ENCODE data around the gene ZMYND10. TPM values are rescaled to one million over a fixed set of nuclear protein-coding genes. Genes with fewer than 3 reads are reported as not detected.

The ZMYND10 gene
- total RNA-seq, 2 experiments from 2014 or later, result 1.7 to 2.8 TPM

DNA sequence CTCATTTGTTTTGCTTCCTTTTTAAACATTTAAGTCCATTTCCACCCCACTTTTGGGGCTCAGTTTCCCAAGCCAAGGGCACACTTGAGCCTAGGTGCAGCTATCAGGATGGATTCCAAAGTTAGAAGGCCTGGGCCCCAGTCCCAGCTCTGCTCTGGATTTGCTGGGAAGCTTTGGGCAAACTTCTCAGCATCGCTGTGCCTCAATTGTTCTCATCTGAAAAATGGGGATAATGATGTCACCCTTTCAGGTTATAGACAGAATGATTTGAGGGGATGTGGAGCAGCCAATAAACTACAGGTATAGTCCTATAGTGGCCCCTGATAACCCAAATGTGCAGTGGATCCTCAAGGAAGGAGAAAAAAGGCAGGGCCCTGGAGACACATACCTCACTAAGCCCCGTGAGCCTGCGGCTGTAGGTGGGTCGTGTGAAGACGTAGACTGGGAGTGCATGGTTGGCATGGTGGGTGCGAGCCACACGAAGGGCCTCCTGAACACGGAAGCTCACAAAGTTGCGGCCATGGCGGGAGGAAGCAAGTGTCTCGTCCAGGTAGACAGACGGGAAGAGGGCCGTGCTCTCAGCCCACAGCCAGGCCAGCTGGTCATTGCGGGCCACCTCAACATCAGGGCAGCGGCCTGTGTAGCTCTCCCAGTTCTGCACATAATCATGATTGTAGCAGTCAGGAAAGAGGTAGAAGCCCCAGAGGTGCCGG, 26.2 kb downstream of the ZMYND10 start:
- no peaks in the 10 kb centered on the region for H3K9me2 ChIP-seq (ENCODE audit: insufficient read depth, low read length)
- no peak overlapping the region for H3K4me3 ChIP-seq (ENCODE audit: low read depth, low read length, poor library complexity, severe bottlenecking)
- POLR2A ChIA-PET, result interaction anchor here (1.1 kb wide), 1 partner anchor 18 kb away, joined by 4 read pairs; no protein-coding TSS in a partner anchor
- peak overlapping the region; percentile 73; the same call in 1 of the 2 replicates for H3K4me2 ChIP-seq (ENCODE audit: low read length)
- no peaks in the 10 kb centered on the region for H3K79me2 ChIP-seq (ENCODE audit: insufficient read depth, low read depth, low read length)
- peaks cover 10% of the 10 kb centered on the region; the same call in 1 of the 2 replicates for H3K36me3 ChIP-seq (ENCODE audit: insufficient read depth, low read length)
- TF ChIP-seq EZH2phosphoT487 (IDR thresholded peaks at IDR 0.05; ENCODE audit: borderline replicate concordance, low read depth, low read length), result no peak
- H4K20me1 ChIP-seq (ENCODE audit: insufficient read depth, low read length), result no peaks in the 10 kb centered on the region
- no peaks in the 10 kb centered on the region for H3K9me3 ChIP-seq (ENCODE audit: low read length)
- no peak for DNase-seq (ENCODE audit: low spot score)
- intact Hi-C loops (cut with micrococcal nuclease; ENCODE audit: unreplicated experiment), result no loop called here
- peaks cover 49% of the 10 kb centered on the region for H3K4me1 ChIP-seq (ENCODE audit: insufficient read depth, low read length, poor library complexity, severe bottlenecking)
- CTCF ChIA-PET (ENCODE audit: unreplicated experiment), result no interaction called here
- peak overlapping the region; percentile 18 for H3K27ac ChIP-seq (ENCODE audit: low read depth, low read length, poor library complexity, severe bottlenecking)
- BruUV-seq (replicated peaks), result no TSS peak
- no peak overlapping the region for H2AFZ ChIP-seq (ENCODE audit: low read length)

DNA sequence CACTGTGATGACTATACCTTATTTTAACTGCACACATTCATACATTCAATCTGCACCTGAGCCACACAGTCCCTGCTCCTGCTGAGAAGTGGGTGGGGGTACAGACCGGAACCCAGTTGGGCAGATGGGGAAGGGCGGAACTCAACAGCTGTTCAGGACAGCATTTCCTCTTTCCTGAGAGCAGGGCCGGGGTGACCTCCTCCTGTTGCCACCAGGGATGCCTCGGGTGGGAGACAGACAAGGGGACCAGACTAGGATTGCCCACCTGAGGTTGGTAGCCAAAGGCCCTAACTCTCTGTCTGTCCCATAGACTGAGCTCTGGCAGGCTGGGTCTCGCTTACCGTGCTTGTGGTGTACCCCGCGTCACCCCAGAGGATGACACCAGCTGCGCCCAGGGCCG, 26.9 kb downstream of the ZMYND10 start:
- H3K79me2 ChIP-seq (ENCODE audit: insufficient read depth, low read depth, low read length), result no peaks in the 10 kb centered on the region
- no peaks in the 10 kb centered on the region for H3K9me3 ChIP-seq (ENCODE audit: low read length)
- peaks cover 49% of the 10 kb centered on the region for H3K4me1 ChIP-seq (ENCODE audit: insufficient read depth, low read length, poor library complexity, severe bottlenecking)
- H3K36me3 ChIP-seq (ENCODE audit: insufficient read depth, low read length), result 0 out of 2 replicates have a peak, but pooled peaks cover 6% of the 10 kb centered on the region
- POLR2A ChIA-PET, result interaction anchor here (1.1 to 1.6 kb wide), 2 partner anchors 18 to 19 kb away, joined by 4 to 8 read pairs; partner anchors contain the start of genes HYAL3 and NAA80
- peak overlapping the region; percentile 46 for H3K4me2 ChIP-seq (ENCODE audit: low read length)
- TF ChIP-seq CTCF (conservative IDR thresholded peaks at IDR 0.05; ENCODE audit: low read length) (no peak), EZH2phosphoT487 (IDR thresholded peaks at IDR 0.05; ENCODE audit: borderline replicate concordance, low read depth, low read length) (no peak)
- peak overlapping the region; percentile 18 for H3K27ac ChIP-seq (ENCODE audit: low read depth, low read length, poor library complexity, severe bottlenecking)
- DNase-seq (ENCODE audit: low spot score), result no peak
- H3K9me2 ChIP-seq (ENCODE audit: insufficient read depth, low read length), result no peaks in the 10 kb centered on the region
- intact Hi-C loops (cut with micrococcal nuclease; ENCODE audit: unreplicated experiment), result no loop called here
- H3K4me3 ChIP-seq (ENCODE audit: low read depth, low read length, poor library complexity, severe bottlenecking), result peak overlapping the region; percentile 23
- no peak overlapping the region for H2AFZ ChIP-seq (ENCODE audit: low read length)
- CTCF ChIA-PET (ENCODE audit: unreplicated experiment), result interaction anchor here (1.1 kb wide), 1 partner anchor 14 kb away, joined by 3 read pairs; no protein-coding TSS in a partner anchor
- H4K20me1 ChIP-seq (ENCODE audit: insufficient read depth, low read length), result no peaks in the 10 kb centered on the region
- BruUV-seq (replicated peaks), result no TSS peak

GRCh38 chr3:50318163-50318562, 27.4 kb downstream of the ZMYND10 start:
- ChIA-PET POLR2A (interaction anchor here (1.6 kb wide), 2 partner anchors 10 to 19 kb away, joined by 4 to 8 read pairs; partner anchors contain the start of genes HYAL3, NAA80 and TUSC2), CTCF (ENCODE audit: unreplicated experiment) (interaction anchor here (1.1 kb wide), 1 partner anchor 15 kb away, joined by 3 read pairs; no protein-coding TSS in a partner anchor)
- no peaks in the 10 kb centered on the region for H3K9me3 ChIP-seq (ENCODE audit: low read length)
- H3K36me3 ChIP-seq (ENCODE audit: insufficient read depth, low read length), result 0 out of 2 replicates have a peak, but pooled peaks cover 6% of the 10 kb centered on the region
- peak; percentile 66 for DNase-seq (ENCODE audit: low spot score)
- H3K79me2 ChIP-seq (ENCODE audit: insufficient read depth, low read depth, low read length), result no peaks in the 10 kb centered on the region
- BruUV-seq (replicated peaks), result no TSS peak
- no peaks in the 10 kb centered on the region for H3K9me2 ChIP-seq (ENCODE audit: insufficient read depth, low read length)
- H3K27ac ChIP-seq (ENCODE audit: low read depth, low read length, poor library complexity, severe bottlenecking), result peak overlapping the region; percentile 18
- no peaks in the 10 kb centered on the region for H4K20me1 ChIP-seq (ENCODE audit: insufficient read depth, low read length)
- H3K4me1 ChIP-seq (ENCODE audit: insufficient read depth, low read length, poor library complexity, severe bottlenecking), result peaks cover 49% of the 10 kb centered on the region
- intact Hi-C loops (cut with micrococcal nuclease; ENCODE audit: unreplicated experiment), result no loop called here
- TF ChIP-seq EZH2phosphoT487 (IDR thresholded peaks at IDR 0.05; ENCODE audit: borderline replicate concordance, low read depth, low read length) (no peak), CTCF (conservative IDR thresholded peaks at IDR 0.05; ENCODE audit: low read length) (no peak)
- no peak overlapping the region for H2AFZ ChIP-seq (ENCODE audit: low read length)
- H3K4me3 ChIP-seq (ENCODE audit: low read depth, low read length, poor library complexity, severe bottlenecking), result peak overlapping the region; percentile 23
- H3K4me2 ChIP-seq (ENCODE audit: low read length), result peak overlapping the region; percentile 46

Measured in OCI-LY7 (cell line).